Sigmoid colon (tissue), 4 donors: Measurements from ENCODE around the gene FNDC8.

Experiments
- CTCF ChIP-seq, 4 experiments: fragments of 450-650 bp in 3 of 4; fragments of 200-600 bp in 1 of 4; IDR thresholded peaks; one replicate each; pipeline ENCODE4 v1.5.1; 2016 to 2019; ENCODE audit warnings: antibody characterized with exemption in 4 of 4, mild to moderate bottlenecking in 3 of 4, moderate library complexity in 2 of 4
- EP300 ChIP-seq, 4 donors: sonication (generic); formaldehyde crosslinking; IDR thresholded peaks; one replicate each; pipeline ENCODE4 v1.6.1; 2017; ENCODE audit warnings: antibody characterized with exemption in 4 of 4
- POLR2A ChIP-seq, 2 donors: fragments of 450-650 bp; IDR thresholded peaks; one replicate each; pipeline ENCODE4 v1.6.1; 2016; ENCODE audit warnings: antibody characterized with exemption in 2 of 2, mild to moderate bottlenecking in 2 of 2, moderate library complexity in 2 of 2
- POLR2AphosphoS5 ChIP-seq, 4 donors: sonication (generic); formaldehyde crosslinking; IDR thresholded peaks; one replicate each; pipeline ENCODE4 v1.6.1; 2017; ENCODE audit warnings: antibody characterized with exemption in 4 of 4

DNA sequence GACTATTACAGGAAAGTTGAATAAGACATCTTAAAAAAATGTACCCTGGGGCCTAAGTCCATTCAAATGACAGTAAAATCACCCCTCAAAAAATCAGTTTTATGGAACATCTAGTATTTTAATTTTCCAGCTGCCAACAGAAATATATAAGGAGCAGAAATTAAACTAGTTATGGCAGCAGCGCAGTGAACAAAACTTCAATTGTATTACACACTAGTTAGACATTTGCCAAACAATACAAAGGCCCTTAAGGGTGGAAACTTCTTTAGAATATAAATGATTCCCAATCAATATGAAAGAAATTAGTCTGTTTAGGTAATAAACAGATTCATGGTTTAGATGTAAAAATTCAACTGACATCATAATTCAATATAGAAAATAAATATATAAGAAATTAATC lies 39.8 kb upstream of the FNDC8 start:
- TF ChIP-seq POLR2A (IDR thresholded peaks at IDR 0.05) (no peak), CTCF (IDR thresholded peaks at IDR 0.05) (no peak), POLR2AphosphoS5 (IDR thresholded peaks at IDR 0.05) (no peak), EP300 (IDR thresholded peaks at IDR 0.05) (no peak)
